ENCODE results near the gene CBLB. TPM values are rescaled to one million over a fixed set of nuclear protein-coding genes. Genes with fewer than 3 reads are reported as not detected.
A peak's percentile ranks its signal among the peaks of the same experiment; 100 is the strongest.
"Not testable (repeated sequence)": the region's sequence is repeated elsewhere in the genome, so short reads cannot be mapped to it uniquely, and the experiment has no call there.

The CBLB gene
- polyA plus RNA-seq, 3 donors, result 43.2 to 57.0 (median 49.9) TPM

GRCh38 chr3:105745046-105745445, 123.8 kb downstream of the CBLB start:
- DNase-seq (ENCODE audit: extremely low read depth in 1 of 11, low read depth in 9 of 11, low spot score in 4 of 11), result no peak

GRCh38 chr3:105744202-105744601, 124.6 kb downstream of the CBLB start:
- no peak for DNase-seq (ENCODE audit: extremely low read depth in 1 of 11, low read depth in 9 of 11, low spot score in 4 of 11)

GRCh38 chr3:105733356-105733755, 135.5 kb downstream of the CBLB start:
- no peak for DNase-seq (ENCODE audit: extremely low read depth in 1 of 11, low read depth in 9 of 11, low spot score in 4 of 11)

- no peak for DNase-seq (ENCODE audit: extremely low read depth in 1 of 11, low read depth in 9 of 11, low spot score in 4 of 11)
These were observed 137.1 kb downstream of the CBLB start for GRCh38 chr3:105731686-105732085.

GRCh38 chr3:105730801-105731354, 137.9 kb downstream of the CBLB start:
- DNase-seq (ENCODE audit: extremely low read depth in 1 of 11, low read depth in 9 of 11, low spot score in 4 of 11), result no peak

GRCh38 chr3:105729667-105730066, 139.1 kb downstream of the CBLB start:
- DNase-seq (ENCODE audit: extremely low read depth in 1 of 11, low read depth in 9 of 11, low spot score in 4 of 11), result no peak

GRCh38 chr3:105728771-105729312, 140.0 kb downstream of the CBLB start:
- DNase-seq (ENCODE audit: extremely low read depth in 1 of 11, low read depth in 9 of 11, low spot score in 4 of 11), result no peak

GRCh38 chr3:105727036-105727435, 141.8 kb downstream of the CBLB start:
- DNase-seq (ENCODE audit: extremely low read depth in 1 of 11, low read depth in 9 of 11, low spot score in 4 of 11), result not testable (repeated sequence)

- no peak for DNase-seq (ENCODE audit: extremely low read depth in 1 of 11, low read depth in 9 of 11, low spot score in 4 of 11)
These were observed 145.8 kb downstream of the CBLB start for GRCh38 chr3:105722943-105723556.

GRCh38 chr3:105719791-105720190, 149.0 kb downstream of the CBLB start:
- DNase-seq (ENCODE audit: extremely low read depth in 1 of 11, low read depth in 9 of 11, low spot score in 4 of 11), result no peak

GRCh38 chr3:105715372-105715771, 153.4 kb downstream of the CBLB start:
- no peak for DNase-seq (ENCODE audit: extremely low read depth in 1 of 11, low read depth in 9 of 11, low spot score in 4 of 11)

- no peak for DNase-seq (ENCODE audit: extremely low read depth in 1 of 11, low read depth in 9 of 11, low spot score in 4 of 11)
These were observed 154.4 kb downstream of the CBLB start for GRCh38 chr3:105714453-105714852.

- no peak for DNase-seq (ENCODE audit: extremely low read depth in 1 of 11, low read depth in 9 of 11, low spot score in 4 of 11)
These were observed 159.8 kb downstream of the CBLB start for GRCh38 chr3:105708980-105709379.

- no peak for DNase-seq (ENCODE audit: extremely low read depth in 1 of 11, low read depth in 9 of 11, low spot score in 4 of 11)
These were observed 161.8 kb downstream of the CBLB start for GRCh38 chr3:105707009-105707408.

GRCh38 chr3:105704726-105705410, 163.9 kb downstream of the CBLB start:
- DNase-seq (ENCODE audit: extremely low read depth in 1 of 11, low read depth in 9 of 11, low spot score in 4 of 11), result no peak

- no peak for DNase-seq (ENCODE audit: extremely low read depth in 1 of 11, low read depth in 9 of 11, low spot score in 4 of 11)
These were observed 168.2 kb downstream of the CBLB start for GRCh38 chr3:105700575-105700974.

- no peak for DNase-seq (ENCODE audit: extremely low read depth in 1 of 11, low read depth in 9 of 11, low spot score in 4 of 11)
These were observed 177.2 kb downstream of the CBLB start for GRCh38 chr3:105691633-105692032.

- no peak for DNase-seq (ENCODE audit: extremely low read depth in 1 of 11, low read depth in 9 of 11, low spot score in 4 of 11)
These were observed 177.8 kb downstream of the CBLB start for GRCh38 chr3:105691053-105691452.

- DNase-seq (ENCODE audit: extremely low read depth in 1 of 11, low read depth in 9 of 11, low spot score in 4 of 11), result no peak
These were observed 180.0 kb downstream of the CBLB start for GRCh38 chr3:105688821-105689220.

- peak in 1 of 11 donors; percentile 1 for DNase-seq (ENCODE audit: extremely low read depth in 1 of 11, low read depth in 9 of 11, low spot score in 4 of 11)
These were observed 182.4 kb downstream of the CBLB start for GRCh38 chr3:105686278-105686897.
